ENCODE measurements around the gene KCNE2.

Gene KCNE2

DNA sequence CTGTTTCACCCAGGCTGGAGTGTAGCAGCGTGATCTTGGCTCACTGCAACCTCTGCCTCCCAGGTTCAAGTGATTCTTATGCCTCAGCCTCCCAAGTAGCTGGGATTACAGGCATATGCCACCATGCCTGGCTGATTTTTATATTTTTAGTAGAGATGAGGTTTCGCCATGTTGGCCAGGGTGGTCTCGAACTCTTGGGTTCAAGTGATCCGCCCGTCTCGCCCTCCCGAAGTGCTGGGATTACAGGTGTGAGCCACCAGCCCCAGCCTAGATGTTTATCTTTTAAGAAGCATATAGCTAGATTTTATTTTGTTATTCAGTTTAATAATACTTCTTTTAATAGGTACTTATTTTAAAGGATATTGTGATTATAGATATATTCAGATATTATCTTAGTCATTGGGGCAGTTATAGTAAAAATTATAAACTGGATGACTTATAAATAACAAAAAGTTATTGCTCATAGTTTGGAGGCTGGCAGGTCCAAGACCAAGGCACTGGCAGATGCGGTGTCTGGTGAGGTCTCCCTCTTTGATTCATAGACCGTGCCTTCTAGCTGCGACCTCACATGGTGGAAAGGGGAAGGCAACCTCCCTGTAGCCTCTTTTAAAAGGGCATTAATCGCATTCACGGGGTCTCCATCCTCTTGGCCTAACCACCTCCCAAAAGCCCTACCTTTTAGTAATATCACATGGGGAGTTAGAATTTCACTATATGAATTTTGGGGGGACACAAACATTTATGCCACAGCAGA, 3.1 kb upstream of the KCNE2 start:
- DNase-seq (ENCODE audit: low read depth) = no peak
- TF ChIP-seq, protein P1, sequence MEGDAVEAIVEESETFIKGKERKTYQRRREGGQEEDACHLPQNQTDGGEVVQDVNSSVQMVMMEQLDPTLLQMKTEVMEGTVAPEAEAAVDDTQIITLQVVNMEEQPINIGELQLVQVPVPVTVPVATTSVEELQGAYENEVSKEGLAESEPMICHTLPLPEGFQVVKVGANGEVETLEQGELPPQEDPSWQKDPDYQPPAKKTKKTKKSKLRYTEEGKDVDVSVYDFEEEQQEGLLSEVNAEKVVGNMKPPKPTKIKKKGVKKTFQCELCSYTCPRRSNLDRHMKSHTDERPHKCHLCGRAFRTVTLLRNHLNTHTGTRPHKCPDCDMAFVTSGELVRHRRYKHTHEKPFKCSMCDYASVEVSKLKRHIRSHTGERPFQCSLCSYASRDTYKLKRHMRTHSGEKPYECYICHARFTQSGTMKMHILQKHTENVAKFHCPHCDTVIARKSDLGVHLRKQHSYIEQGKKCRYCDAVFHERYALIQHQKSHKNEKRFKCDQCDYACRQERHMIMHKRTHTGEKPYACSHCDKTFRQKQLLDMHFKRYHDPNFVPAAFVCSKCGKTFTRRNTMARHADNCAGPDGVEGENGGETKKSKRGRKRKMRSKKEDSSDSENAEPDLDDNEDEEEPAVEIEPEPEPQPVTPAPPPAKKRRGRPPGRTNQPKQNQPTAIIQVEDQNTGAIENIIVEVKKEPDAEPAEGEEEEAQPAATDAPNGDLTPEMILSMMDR (IDR thresholded peaks at IDR 0.05; ENCODE audit: low read length, missing control alignments) = no peak
- H3K4me3 ChIP-seq (replicated peaks; ENCODE audit: low read depth, low read length) = no peak overlapping the region

DNA sequence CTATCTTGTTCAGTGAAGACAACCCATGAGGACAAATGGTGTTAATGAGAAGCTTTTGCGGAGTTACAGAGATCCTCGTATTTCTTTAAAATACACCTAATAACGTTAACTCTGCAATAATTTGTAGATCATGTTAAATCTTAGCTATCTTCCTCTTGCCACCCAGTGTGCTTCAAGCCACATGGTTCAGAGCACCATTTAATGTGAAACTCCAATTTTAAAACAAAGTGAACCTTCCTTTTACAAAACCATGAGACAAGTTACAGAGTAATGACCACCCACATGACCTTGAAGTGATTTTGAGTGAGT, 1.7 kb upstream of the KCNE2 start:
- DNase-seq (ENCODE audit: low read depth) = no peak
- TF ChIP-seq, protein P1 (IDR thresholded peaks at IDR 0.05; ENCODE audit: low read length, missing control alignments) = no peak
- no peak overlapping the region for H3K4me3 ChIP-seq (replicated peaks; ENCODE audit: low read depth, low read length)

DNA sequence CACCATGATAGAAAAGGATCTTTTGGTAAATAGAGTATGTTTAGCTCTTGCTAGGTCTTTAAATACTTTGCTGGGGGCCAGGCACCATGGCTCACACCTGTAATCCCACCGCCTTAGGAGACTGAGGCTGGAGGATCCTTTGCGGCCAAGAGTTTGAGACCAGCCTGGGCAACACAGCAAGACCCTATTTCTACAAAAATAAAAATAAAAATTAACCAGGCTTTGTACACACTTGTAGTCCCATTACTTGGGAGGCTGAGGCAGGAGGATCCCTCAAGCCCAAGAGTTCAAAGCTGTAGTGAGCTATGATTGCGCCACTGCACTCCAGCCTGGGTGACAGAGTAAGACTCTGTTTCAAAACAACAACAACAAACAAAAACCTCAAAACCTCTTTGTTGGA, 1.1 kb upstream of the KCNE2 start:
- DNase-seq (ENCODE audit: low read depth) = no peak
- TF ChIP-seq, protein P1 (IDR thresholded peaks at IDR 0.05; ENCODE audit: low read length, missing control alignments) = no peak
- no peak overlapping the region for H3K4me3 ChIP-seq (replicated peaks; ENCODE audit: low read depth, low read length)

DNA sequence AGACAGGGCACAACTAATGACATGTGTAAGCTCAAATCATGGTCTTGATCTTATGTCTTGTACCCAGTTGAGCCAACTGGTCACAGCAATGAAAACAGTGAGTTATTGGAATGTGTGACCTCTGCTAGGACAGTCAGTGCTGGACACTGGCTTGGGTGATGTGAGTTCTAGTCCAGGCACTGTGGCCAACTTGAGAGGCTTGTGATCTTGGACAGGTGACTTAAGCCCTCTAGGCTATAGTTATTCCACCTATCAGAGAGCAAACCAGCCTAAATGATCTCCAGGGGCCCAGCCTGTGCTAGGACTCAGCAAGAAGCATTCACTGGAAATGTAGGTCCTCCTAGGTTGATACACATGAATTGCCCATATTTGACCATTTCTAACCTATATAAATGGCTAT, 1.1 kb downstream of the KCNE2 start:
- no peak for DNase-seq (ENCODE audit: low read depth)
- TF ChIP-seq, protein P1 (IDR thresholded peaks at IDR 0.05; ENCODE audit: low read length, missing control alignments) = no peak
- no peak overlapping the region for H3K4me3 ChIP-seq (replicated peaks; ENCODE audit: low read depth, low read length)

DNA sequence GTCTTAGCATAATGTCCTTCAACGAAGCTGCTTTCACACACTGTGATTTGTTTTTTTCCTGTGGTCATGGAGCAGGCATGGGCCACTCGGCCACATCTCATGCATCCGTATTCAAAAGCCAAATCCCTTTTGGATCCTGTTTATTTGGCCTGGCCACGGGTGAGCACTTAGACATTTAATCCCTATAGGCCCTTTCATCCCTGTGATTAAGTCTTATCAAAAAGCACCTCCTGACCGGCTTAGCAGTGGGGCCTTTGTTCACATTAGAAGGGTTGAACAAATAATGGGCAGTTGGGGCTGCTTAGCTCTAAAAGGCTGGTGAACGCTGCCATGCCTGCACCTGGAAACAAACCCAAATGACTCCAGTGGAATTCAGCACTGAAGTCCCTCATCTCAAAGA, 2.0 kb downstream of the KCNE2 start:
- TF ChIP-seq, protein P1 (IDR thresholded peaks at IDR 0.05; ENCODE audit: low read length, missing control alignments) = no peak
- DNase-seq (ENCODE audit: low read depth) = no peak
- no peak overlapping the region for H3K4me3 ChIP-seq (replicated peaks; ENCODE audit: low read depth, low read length)

DNA sequence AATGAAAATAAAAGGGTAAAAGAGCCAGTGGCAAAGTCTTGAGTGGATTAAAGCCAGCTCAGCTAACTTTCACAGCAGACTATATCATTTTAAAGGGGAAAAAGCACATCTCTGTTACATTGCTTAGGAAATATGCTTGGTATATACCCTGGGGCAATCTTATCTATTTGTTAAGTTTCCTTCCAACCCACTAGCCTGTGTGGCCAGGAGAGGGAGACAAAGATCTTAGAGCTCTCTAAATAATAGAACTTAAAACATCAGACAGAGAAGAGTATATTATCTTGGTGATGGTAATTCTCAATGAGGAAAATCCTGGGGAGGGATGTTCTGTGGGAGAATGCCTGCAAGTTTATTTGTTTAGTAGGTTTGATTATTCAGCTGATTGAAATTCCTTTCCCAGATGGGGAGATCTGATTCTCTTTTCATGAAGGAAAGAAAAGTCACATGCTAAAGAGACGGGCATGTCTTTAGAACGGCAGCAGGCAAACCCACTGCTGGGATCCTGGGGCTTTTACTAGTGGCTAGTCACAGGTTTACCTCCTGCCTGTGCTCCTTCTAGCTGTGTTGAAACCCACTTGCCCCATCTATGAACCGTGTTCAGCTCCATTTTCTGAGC, 3.6 kb downstream of the KCNE2 start:
- TF ChIP-seq, protein P1 (IDR thresholded peaks at IDR 0.05; ENCODE audit: low read length, missing control alignments) = peak; percentile 90
- DNase-seq (ENCODE audit: low read depth) = peak; percentile 80
- no peak overlapping the region for H3K4me3 ChIP-seq (replicated peaks; ENCODE audit: low read depth, low read length)

DNA sequence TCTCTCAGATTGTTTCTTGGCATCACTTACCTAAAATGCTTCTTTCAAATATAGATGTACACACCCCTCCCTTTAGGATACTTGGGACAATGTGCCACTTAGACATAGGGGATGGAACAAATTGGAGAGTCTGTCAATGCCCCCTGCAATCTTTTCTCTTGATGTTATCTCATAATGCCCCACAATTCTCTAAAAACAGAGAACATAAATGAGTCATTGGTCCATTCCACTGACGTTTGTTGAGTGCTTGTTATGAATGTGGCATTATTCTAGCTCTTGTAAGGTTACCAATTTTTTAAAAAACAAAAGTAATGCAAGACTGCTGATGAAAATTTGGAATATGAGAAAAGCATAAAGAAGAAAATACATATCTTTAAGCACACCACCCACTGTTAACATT, 5.9 kb downstream of the KCNE2 start:
- TF ChIP-seq, protein P1 (IDR thresholded peaks at IDR 0.05; ENCODE audit: low read length, missing control alignments) = no peak
- no peak overlapping the region for H3K4me3 ChIP-seq (replicated peaks; ENCODE audit: low read depth, low read length)
- no peak for DNase-seq (ENCODE audit: low read depth)
